Mucosa of gallbladder (tissue), 1 donor: ENCODE data around the gene PARN. TPM values are rescaled to one million over a fixed set of nuclear protein-coding genes. Genes with fewer than 3 reads are reported as not detected.

ENCODE experiments used
- DNase-seq: peaks from one replicate; pipeline ENCODE4 v3.0.0-alpha.2; 2020; ENCODE audit warnings: low spot score
- total RNA-seq: library from RNA; stranded (reverse); gene quantifications from one replicate; pipeline ENCODE4 v1.2.1, GENCODE V29; 2021
- donor health status: DM: no; HTN: no; CAD: no.

PARN gene
- total RNA-seq, 1 donor from 2014 or later, result 33.5 TPM

GRCh38 chr16:14499110-14499509 is 130.9 kb downstream of the PARN start:
- DNase-seq, result no peak

- DNase-seq, result no peak
Measured at GRCh38 chr16:14497245-14498082, 132.6 kb downstream of the PARN start.

GRCh38 chr16:14496786-14497185 is 133.3 kb downstream of the PARN start:
- no peak for DNase-seq

- DNase-seq, result no peak
Measured at GRCh38 chr16:14496047-14496770, 133.9 kb downstream of the PARN start.

GRCh38 chr16:14495213-14496046 is 134.6 kb downstream of the PARN start:
- DNase-seq, result no peak

- DNase-seq, result no peak
Measured at GRCh38 chr16:14494396-14494966, 135.6 kb downstream of the PARN start.

- DNase-seq, result no peak
Measured at GRCh38 chr16:14493791-14494190, 136.3 kb downstream of the PARN start.

- DNase-seq, result no peak
Measured at GRCh38 chr16:14492614-14493013, 137.4 kb downstream of the PARN start.

- no peak for DNase-seq
Measured at GRCh38 chr16:14491861-14492529, 138.1 kb downstream of the PARN start.

GRCh38 chr16:14490235-14490634 is 139.8 kb downstream of the PARN start:
- no peak for DNase-seq

- DNase-seq, result no peak
Measured at GRCh38 chr16:14489460-14489859, 140.6 kb downstream of the PARN start.

- no peak for DNase-seq
Measured at GRCh38 chr16:14487579-14487978, 142.5 kb downstream of the PARN start.

- DNase-seq, result peak; percentile 91
Measured at GRCh38 chr16:14486520-14487303, 143.3 kb downstream of the PARN start.

GRCh38 chr16:14485811-14486519 is 144.1 kb downstream of the PARN start:
- no peak for DNase-seq

- DNase-seq, result no peak
Measured at GRCh38 chr16:14485121-14485551, 144.9 kb downstream of the PARN start.

- no peak for DNase-seq
Measured at GRCh38 chr16:14483819-14484385, 146.2 kb downstream of the PARN start.

GRCh38 chr16:14476183-14476582 is 153.9 kb downstream of the PARN start:
- no peak for DNase-seq

GRCh38 chr16:14475370-14476139 is 154.5 kb downstream of the PARN start:
- DNase-seq, result peak; percentile 29

- DNase-seq, result no peak
Measured at GRCh38 chr16:14473488-14473887, 156.6 kb downstream of the PARN start.
